PC-9 (cell line): ENCODE measurements around the gene TFAP2B. TPM values are rescaled to one million over a fixed set of nuclear protein-coding genes. Genes with fewer than 3 reads are reported as not detected.

Experiments used
- BruUV-seq: library from RNA; stranded (reverse); fragments of 400-500 nt; replicated peaks from 2 replicates; lab custom pipeline; 2021; lab: Mats Ljungman, UMichigan
- CTCF ChIA-PET: fragments of 300-600 bp; sonication (Branson Sonifier 250); formaldehyde crosslinking; loops from one replicate; lab custom pipeline; 2022; ENCODE audit warnings: antibody characterized with exemption; lab: Charles Lee
- POLR2A ChIA-PET: fragments of 300-600 bp; sonication (Branson Sonifier 250); formaldehyde crosslinking; loops from one replicate; lab custom pipeline; 2022; ENCODE audit warnings: antibody characterized with exemption; ENCODE audit not compliant: unreplicated experiment; lab: Charles Lee
- DNase-seq, 2 experiments: peaks; one replicate each; pipeline versions ENCODE4 v3.0.0 to v3.0.0-alpha.2; 2015 to 2022; ENCODE audit warnings: mixed read lengths in 1 of 2
- H2AFZ ChIP-seq: fragments of 200-600 bp; sonication (generic); 2 replicates; pipeline ENCODE4 v1.8.1; 2017; ENCODE audit warnings: antibody characterized with exemption
- H3F3A ChIP-seq: fragments of 200-600 bp; sonication (generic); 2 replicates; pipeline ENCODE4 v1.8.1; 2017; ENCODE audit warnings: antibody characterized with exemption, mild to moderate bottlenecking, low read depth; ENCODE audit not compliant: insufficient read depth
- H3K27ac ChIP-seq: fragments of 200-600 bp; sonication (generic); 2 replicates; pipeline ENCODE4 v1.6.1; 2016; ENCODE audit warnings: mixed run types
- H3K27me3 ChIP-seq: fragments of 200-600 bp; sonication (generic); 2 replicates; pipeline ENCODE4 v1.6.1; 2016; ENCODE audit warnings: low read depth, mixed run types; ENCODE audit not compliant: insufficient read depth
- H3K36me3 ChIP-seq: fragments of 200-600 bp; sonication (generic); 2 replicates; pipeline ENCODE4 v1.6.1; 2016; ENCODE audit warnings: low read depth, mixed run types
- H3K4me1 ChIP-seq: fragments of 200-600 bp; sonication (generic); replicated peaks from 2 replicates; pipeline ENCODE4 v1.6.1; 2016; ENCODE audit warnings: mixed run types; ENCODE audit not compliant: insufficient read depth
- H3K4me2 ChIP-seq: fragments of 200-600 bp; sonication (generic); 2 replicates; pipeline ENCODE4 v1.6.1; 2017; ENCODE audit warnings: mixed run types
- H3K4me3 ChIP-seq: fragments of 200-600 bp; sonication (generic); 2 replicates; pipeline ENCODE4 v1.6.1; 2016; ENCODE audit warnings: mixed run types
- H3K79me2 ChIP-seq: fragments of 200-600 bp; sonication (generic); 2 replicates; pipeline ENCODE4 v1.6.1; 2017; ENCODE audit warnings: low read depth, mixed run types
- H3K9me2 ChIP-seq: fragments of 200-600 bp; sonication (generic); 2 replicates; pipeline ENCODE4 v1.8.1; 2017; ENCODE audit warnings: mild to moderate bottlenecking; ENCODE audit not compliant: insufficient read depth
- H3K9me3 ChIP-seq: fragments of 200-600 bp; sonication (generic); 2 replicates; pipeline ENCODE4 v1.8.1; 2016; ENCODE audit warnings: low read depth; ENCODE audit not compliant: insufficient read depth
- H4K20me1 ChIP-seq: fragments of 200-600 bp; sonication (generic); 2 replicates; pipeline ENCODE4 v1.8.1; 2017; ENCODE audit not compliant: insufficient read depth
- CTCF ChIP-seq: fragments of 200-600 bp; sonication (generic); conservative IDR thresholded peaks from 2 replicates; pipeline ENCODE4 v1.6.1; 2017; ENCODE audit warnings: mixed run types, antibody characterized with exemption, mild to moderate bottlenecking, moderate library complexity
- EZH2 ChIP-seq: fragments of 200-600 bp; sonication (generic); IDR thresholded peaks from 2 replicates; pipeline ENCODE4 v1.8.0; 2017; ENCODE audit warnings: antibody characterized with exemption, low read depth
- intact Hi-C: fragments of 100-400 bp; cut with micrococcal nuclease; formaldehyde crosslinking; loops from one replicate; pipeline ENCODE4 v1.10.0; 2022; ENCODE audit not compliant: unreplicated experiment
- total RNA-seq: library from RNA; stranded (reverse); gene quantifications from 2 replicates; pipeline ENCODE4 v1.2.3, GENCODE V29; 2021

Gene TFAP2B
- total RNA-seq, 1 experiment from 2014 or later, result not detected

- POLR2A ChIA-PET, result no interaction called here
These were observed 72.6 kb downstream of the TFAP2B start for GRCh38 chr6:50891290-50891689.

More at GRCh38 chr6:50891290-50891689, 72.6 kb downstream of the TFAP2B start:
- H2AFZ ChIP-seq, result no peak overlapping the region
- no peak for DNase-seq
- H3K4me3 ChIP-seq, result no peak overlapping the region
- H3K27ac ChIP-seq, result no peak overlapping the region
- no peaks in the 10 kb centered on the region for H4K20me1 ChIP-seq
- H3F3A ChIP-seq, result no peaks in the 10 kb centered on the region
- no peaks in the 10 kb centered on the region for H3K4me1 ChIP-seq
- no peaks in the 10 kb centered on the region for H3K27me3 ChIP-seq
- no peaks in the 10 kb centered on the region for H3K79me2 ChIP-seq
- H3K9me2 ChIP-seq, result no peaks in the 10 kb centered on the region
- no TSS peak for BruUV-seq
- H3K36me3 ChIP-seq, result no peaks in the 10 kb centered on the region
- no peaks in the 10 kb centered on the region for H3K9me3 ChIP-seq
- TF ChIP-seq EZH2 (no peak), CTCF (no peak)
- intact Hi-C loops, result no loop called here
- CTCF ChIA-PET, result no interaction called here
- H3K4me2 ChIP-seq, result no peak overlapping the region

Other genes starting within 250 kb of the TFAP2B start
- not detected in 2 replicates for gene TFAP2D, start 105.3 kb upstream of the TFAP2B start, total RNA-seq